WI38 (cell line): ENCODE data around the gene AMOTL1.

Experiments
- H3K4me3 ChIP-seq: 2 replicates; pipeline ENCODE4 v1.5.1; 2011; ENCODE audit warnings: low read depth, mild to moderate bottlenecking, control low read depth, low read length
- TF ChIP-seq, protein P1 (sequence below): IDR thresholded peaks from 2 replicates; pipeline ENCODE4 v1.5.1; 2012; ENCODE audit warnings: low read depth, mild to moderate bottlenecking, control low read depth, low read length

Gene AMOTL1

DNA sequence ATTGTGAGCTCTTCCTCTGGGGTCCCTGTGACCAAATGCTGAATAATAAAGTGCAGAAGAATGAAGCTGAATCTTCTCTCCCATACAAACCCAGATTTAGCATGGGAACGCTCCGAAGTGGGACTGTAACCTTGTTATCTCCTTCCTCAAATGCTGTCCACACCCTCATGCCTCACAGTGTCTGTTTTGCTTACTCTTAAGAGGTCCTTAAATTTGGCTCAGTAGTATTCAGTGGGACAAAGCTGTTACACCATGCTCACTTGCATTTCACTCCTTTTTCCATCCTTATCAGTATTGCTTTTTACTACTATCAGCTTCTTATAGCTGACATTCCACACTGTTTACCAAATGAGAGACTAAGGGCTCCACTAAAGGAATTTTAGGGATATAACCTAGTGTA lies 13.8 kb upstream of the AMOTL1 start:
- H3K4me3 ChIP-seq = no peak overlapping the region
- TF ChIP-seq, protein P1, sequence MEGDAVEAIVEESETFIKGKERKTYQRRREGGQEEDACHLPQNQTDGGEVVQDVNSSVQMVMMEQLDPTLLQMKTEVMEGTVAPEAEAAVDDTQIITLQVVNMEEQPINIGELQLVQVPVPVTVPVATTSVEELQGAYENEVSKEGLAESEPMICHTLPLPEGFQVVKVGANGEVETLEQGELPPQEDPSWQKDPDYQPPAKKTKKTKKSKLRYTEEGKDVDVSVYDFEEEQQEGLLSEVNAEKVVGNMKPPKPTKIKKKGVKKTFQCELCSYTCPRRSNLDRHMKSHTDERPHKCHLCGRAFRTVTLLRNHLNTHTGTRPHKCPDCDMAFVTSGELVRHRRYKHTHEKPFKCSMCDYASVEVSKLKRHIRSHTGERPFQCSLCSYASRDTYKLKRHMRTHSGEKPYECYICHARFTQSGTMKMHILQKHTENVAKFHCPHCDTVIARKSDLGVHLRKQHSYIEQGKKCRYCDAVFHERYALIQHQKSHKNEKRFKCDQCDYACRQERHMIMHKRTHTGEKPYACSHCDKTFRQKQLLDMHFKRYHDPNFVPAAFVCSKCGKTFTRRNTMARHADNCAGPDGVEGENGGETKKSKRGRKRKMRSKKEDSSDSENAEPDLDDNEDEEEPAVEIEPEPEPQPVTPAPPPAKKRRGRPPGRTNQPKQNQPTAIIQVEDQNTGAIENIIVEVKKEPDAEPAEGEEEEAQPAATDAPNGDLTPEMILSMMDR = no peak

GRCh38 chr11:94754819-94755218 lies 13.3 kb upstream of the AMOTL1 start:
- TF ChIP-seq, protein P1 = no peak
- no peak overlapping the region for H3K4me3 ChIP-seq

DNA sequence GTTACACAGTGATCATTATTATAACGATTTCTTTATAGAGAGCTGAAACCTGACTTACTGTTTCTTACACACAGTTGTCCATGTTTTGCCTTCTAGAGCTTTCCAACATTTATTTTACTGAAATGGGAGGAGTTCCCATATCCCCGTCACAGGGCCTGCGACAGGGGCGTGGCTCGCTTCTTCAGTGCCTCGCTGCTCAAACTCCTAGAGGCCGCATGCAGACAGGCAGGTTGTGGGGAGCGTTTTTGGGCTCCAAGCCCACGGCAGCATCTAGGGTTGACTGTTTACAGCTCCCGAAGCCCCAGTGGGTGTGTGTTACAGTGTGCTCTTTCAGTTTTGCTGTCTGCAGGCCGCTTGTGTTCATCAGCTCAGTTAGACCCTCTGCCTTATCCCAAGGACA lies 12.7 kb upstream of the AMOTL1 start:
- TF ChIP-seq, protein P1 = no peak
- H3K4me3 ChIP-seq = no peak overlapping the region

DNA sequence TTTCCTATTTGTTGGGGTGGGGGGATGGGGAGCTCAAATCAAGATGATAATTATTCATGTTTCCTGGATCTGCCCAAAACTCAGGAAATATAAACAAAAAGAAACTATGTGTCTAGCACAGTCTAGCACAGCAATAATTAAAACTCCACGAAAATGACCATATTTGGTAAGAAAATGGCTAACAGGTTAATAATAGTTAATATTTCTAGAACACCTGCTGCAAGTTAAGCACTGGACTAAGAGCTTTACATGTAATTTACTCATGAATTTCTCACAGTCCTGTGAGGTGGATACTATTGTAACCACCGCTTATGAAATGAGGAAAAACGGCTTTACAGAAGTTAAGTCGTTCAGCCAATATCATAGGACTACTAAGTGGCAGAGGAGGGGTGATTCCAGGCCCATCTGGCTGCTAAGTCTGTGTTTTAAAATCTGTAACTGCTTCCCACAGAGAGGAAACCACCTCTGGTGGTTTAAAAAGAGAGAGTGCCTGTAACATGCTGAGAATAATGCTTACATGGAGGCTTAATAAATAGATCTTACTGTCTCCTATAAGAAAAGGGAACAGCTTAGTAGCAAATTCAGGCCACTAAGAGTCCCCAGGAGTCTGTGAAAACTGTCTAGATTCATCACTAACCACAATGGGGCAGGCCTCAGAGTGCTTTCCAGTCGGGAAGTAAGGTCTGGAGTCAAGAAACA lies 11.0 kb upstream of the AMOTL1 start:
- H3K4me3 ChIP-seq = no peak overlapping the region
- TF ChIP-seq, protein P1 = no peak

DNA sequence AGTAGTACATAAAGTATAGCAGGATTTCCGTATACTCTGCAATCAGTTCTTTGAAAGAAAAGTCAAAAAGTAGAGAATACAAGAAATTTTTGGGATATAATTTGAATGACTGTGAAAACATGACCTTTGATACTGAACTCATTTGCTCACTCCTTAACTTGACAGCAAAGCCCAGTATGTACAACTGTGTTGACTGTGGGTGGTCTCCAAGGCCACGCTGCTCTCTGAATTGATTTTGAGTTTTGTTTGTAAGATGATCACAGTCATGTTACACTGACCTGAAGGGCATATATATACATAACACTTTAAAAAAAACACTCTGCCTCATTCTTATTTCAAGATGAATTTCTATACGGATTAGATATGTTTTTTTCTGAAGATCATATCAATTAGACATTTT lies 9.5 kb upstream of the AMOTL1 start:
- no peak overlapping the region for H3K4me3 ChIP-seq
- TF ChIP-seq, protein P1 = no peak

GRCh38 chr11:94759522-94759921 lies 8.6 kb upstream of the AMOTL1 start:
- H3K4me3 ChIP-seq = no peak overlapping the region
- TF ChIP-seq, protein P1 = no peak

DNA sequence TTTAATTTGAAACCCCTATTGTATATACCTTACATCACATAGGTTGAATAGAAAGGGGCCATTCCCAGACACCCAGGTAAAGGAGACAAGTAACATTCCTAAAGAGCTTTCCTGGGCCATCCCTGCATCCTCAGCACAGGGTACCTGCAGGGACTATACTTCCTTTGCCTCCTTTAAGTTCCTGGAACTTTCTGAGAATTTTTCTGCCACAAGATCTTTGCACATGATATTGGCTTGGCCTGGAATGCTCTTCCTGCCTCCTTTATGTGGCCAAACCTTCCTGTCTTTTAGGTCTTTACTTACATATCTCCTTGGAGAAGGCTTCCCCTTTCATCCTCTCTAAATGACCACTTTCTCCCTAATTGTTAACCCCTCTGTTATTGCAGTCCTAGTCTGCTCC lies 7.9 kb upstream of the AMOTL1 start:
- TF ChIP-seq, protein P1 = no peak
- H3K4me3 ChIP-seq = no peak overlapping the region
